Measurements from ENCODE around the gene TMEM271.

TMEM271 gene

GRCh38 chr4:581181-581580 lies 5.1 kb upstream of the TMEM271 start:
- TF ChIP-seq, protein P1, sequence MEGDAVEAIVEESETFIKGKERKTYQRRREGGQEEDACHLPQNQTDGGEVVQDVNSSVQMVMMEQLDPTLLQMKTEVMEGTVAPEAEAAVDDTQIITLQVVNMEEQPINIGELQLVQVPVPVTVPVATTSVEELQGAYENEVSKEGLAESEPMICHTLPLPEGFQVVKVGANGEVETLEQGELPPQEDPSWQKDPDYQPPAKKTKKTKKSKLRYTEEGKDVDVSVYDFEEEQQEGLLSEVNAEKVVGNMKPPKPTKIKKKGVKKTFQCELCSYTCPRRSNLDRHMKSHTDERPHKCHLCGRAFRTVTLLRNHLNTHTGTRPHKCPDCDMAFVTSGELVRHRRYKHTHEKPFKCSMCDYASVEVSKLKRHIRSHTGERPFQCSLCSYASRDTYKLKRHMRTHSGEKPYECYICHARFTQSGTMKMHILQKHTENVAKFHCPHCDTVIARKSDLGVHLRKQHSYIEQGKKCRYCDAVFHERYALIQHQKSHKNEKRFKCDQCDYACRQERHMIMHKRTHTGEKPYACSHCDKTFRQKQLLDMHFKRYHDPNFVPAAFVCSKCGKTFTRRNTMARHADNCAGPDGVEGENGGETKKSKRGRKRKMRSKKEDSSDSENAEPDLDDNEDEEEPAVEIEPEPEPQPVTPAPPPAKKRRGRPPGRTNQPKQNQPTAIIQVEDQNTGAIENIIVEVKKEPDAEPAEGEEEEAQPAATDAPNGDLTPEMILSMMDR (IDR thresholded peaks at IDR 0.05; ENCODE audit: control extremely low read depth, extremely low read depth, low read depth, missing control alignments): no peak
- ChIA-PET CTCF (interaction anchor here (1.1 kb wide), 1 partner anchor 15 kb away, joined by 4 read pairs; no protein-coding TSS in a partner anchor), POLR2A (no interaction called here)
- DNase-seq (ENCODE audit: extremely low spot score): no peak

GRCh38 chr4:579543-580175 lies 3.6 kb upstream of the TMEM271 start:
- POLR2A ChIA-PET: no interaction called here
- CTCF ChIA-PET: interaction anchor here (1.2 kb wide), 1 partner anchor 9 kb away, joined by 3 read pairs; no protein-coding TSS in a partner anchor
- TF ChIP-seq, protein P1 (IDR thresholded peaks at IDR 0.05; ENCODE audit: control extremely low read depth, extremely low read depth, low read depth, missing control alignments): no peak
- no peak for DNase-seq (ENCODE audit: extremely low spot score)

DNA sequence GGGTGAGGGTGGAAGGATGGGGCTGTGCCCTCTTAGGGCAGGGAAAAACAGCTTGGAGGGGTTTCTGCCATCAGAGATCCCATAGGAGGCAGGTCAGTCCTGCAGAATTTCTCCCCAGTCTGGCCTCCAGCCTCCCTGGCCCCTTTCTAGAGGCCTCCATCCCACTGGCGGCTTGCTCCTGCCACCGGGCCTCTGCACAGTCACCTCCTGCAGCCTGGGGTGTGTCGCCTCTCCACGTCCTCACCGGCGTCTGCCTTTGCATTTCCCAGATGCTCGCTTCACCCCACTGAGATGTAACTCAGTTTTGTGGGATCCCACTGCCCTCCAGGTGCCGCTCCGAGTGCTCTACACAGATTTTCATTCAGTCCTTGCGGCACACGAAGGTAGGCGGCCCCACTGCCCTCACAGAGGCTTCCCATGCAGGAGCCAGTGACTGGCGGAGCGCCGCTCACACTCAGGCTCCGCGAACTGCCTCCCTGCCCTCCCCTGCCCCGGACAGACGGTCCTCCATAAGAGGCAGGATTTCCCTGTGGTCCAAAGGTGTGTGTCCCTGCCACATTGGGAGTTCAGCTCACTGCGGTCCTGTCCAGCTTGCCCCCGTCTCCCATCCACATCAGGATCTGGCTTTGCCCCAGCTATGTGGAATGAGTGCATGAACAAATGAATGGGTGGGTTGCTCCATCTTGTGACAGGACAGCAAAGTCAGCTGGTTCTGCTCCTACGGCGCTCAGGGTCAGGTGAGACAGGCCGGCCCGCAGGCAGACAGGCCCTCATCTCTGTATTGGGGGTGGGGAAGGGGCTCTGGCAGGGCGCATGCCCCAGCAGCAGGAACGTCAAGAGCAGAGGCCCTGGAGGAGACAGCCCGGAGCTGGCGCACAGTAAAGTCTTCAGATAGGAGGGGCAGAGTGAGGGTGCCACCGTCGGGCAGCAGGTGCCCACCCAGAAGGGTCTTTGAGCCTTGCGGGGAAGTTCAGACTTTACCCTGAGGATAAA lies 2.7 kb upstream of the TMEM271 start:
- no peak for DNase-seq (ENCODE audit: extremely low spot score)
- ChIA-PET CTCF (no interaction called here), POLR2A (no interaction called here)
- TF ChIP-seq, protein P1 (IDR thresholded peaks at IDR 0.05; ENCODE audit: control extremely low read depth, extremely low read depth, low read depth, missing control alignments): no peak

DNA sequence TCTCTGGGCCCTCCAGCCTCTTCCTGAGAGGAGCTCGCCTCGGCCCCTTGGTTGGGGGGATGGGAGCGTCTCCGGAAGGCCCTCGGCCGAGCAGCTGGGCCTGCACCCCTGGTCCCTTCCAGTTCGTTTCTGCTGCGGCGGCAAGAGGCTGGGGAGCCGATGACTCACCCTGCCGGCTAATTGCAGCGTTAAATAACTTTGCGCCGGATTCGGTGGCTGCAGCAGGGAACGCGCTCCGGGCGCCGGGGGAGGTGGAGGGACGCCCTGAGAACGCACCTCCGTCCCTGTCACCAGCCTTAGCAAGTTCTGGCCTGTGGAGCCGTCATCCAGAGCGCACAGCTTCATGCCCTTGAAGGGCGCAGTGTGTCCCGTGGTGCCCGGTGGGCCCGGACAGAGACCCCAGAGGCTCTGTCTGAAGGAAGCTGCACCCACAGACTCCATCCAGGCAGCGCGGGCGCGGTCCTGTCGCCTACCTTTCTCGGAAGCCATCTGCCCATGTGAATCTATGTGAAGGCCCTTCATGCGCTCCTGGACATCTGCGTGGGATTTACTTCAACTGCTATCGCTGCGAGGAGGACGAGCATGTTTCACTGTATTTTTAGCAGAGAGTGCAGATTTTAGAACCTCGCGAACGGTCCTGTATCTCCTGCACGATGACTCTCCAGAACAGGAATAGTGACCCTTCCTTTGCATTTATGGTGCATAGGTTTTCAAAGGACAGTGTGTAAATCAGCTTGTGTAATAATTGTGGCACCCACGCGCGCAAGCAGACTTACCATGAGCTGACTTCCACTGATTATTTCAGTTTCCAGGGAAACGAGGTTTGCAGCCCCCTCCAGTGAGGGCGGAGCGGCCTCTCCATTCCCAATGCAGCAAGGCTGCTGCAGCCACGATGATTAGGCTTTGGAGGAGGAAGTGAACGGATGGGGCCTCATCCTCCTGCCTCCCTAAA lies 1.7 kb upstream of the TMEM271 start:
- TF ChIP-seq, protein P1 (IDR thresholded peaks at IDR 0.05; ENCODE audit: control extremely low read depth, extremely low read depth, low read depth, missing control alignments): no peak
- ChIA-PET CTCF (no interaction called here), POLR2A (no interaction called here)
- DNase-seq (ENCODE audit: extremely low spot score): no peak

- ChIA-PET CTCF (no interaction called here), POLR2A (no interaction called here)
- TF ChIP-seq, protein P1 (IDR thresholded peaks at IDR 0.05; ENCODE audit: control extremely low read depth, extremely low read depth, low read depth, missing control alignments): no peak
- DNase-seq (ENCODE audit: extremely low spot score): no peak
These were observed 950 bp upstream of the TMEM271 start for GRCh38 chr4:576991-577498.
